Activated CD4-positive, alpha-beta T cell treated with anti-CD3 and anti-CD28 coated beads, Interleukin-2, Interleukin-6, amounts not matched to agents 100 ng/mL and 50 ng/mL, durations not matched to agents 16 hours and 8 hours (primary cell): ENCODE data around the gene LRP10.
"Not testable (repeated sequence)": the region's sequence is repeated elsewhere in the genome, so short reads cannot be mapped to it uniquely, and the experiment has no call there.

Source experiments
- DNase-seq: peaks from one replicate; pipeline ENCODE4 v3.0.0-alpha.2; 2020

LRP10 gene

DNA sequence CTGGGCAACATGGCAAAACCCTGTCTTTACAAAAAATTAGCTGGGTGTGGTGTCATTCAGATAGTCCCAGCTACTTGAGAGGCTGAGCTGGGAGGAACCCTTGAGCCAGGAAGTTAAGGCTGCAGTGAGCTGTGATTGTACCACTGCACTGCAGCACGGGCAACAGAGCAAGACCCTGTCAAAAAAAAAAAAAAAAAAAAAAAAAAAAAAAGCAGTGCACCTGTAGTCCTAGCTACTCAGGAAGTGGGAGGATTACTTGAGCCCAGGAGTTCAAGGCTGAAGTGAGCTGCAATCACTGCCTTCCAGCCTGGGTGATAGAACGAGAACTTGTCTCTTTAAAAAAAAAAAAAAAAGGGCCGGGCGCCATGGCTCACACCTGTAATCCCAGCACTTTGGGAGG lies 17.1 kb downstream of the LRP10 start:
- peak; percentile 14 for DNase-seq

DNA sequence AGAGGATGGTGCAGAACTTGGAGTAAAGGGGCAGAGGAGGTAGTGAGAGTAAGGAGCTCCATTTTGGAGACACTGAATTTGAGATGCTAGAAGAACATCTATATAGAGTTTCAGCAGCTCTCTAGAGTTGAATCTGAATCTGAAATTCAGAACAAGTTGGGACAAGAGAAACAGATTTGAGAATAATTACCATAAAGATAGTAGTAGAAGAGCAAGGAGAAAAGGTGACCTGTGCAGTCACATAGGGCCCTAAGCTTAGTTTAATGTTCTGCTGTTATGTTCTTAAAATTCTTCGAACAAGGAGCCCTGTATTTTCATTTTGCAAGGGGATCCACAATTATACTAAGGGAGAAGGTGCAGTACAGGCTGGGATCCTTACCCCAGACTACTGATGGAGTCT lies 18.9 kb downstream of the LRP10 start:
- DNase-seq: no peak

GRCh38 chr14:22892488-22892887 lies 20.9 kb downstream of the LRP10 start:
- no peak for DNase-seq

DNA sequence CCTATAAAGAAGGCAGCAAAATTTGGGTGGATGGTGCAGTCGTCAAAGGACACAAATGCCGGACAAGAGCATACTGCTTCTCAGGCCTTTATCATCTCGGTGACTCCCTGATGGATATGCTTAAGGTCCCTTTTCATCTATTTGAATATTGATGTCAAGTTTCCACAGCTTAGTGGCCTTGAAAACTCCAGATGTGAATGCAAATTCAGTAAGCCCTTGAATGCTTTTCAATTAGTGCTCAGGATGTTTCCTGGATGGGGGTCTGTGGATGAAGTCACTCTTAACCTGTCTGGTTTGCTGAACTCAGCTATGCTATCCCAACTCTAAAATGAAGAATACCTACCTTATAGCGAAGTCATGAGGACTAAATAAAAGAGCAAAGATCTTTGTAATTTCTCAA lies 22.2 kb downstream of the LRP10 start:
- DNase-seq: no peak

DNA sequence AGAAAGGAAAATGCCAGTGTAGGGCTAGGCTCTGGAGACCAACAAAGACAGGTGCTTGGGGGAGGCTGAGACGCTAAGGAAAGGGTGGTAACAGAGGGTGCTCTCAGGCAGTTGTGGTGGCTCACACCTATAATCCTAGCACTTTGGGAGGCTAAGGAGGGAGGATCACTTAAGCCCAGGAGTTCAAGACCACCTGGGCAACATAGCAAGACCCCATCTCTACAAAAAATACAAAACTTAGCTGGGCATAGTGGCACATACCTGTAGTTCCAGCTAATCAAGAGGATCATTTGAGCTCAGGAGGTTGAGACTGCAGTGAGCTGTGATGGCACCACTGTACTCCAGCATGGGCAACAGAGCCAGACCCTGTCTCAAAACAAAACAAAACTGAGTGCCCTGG lies 23.9 kb downstream of the LRP10 start:
- DNase-seq: no peak

GRCh38 chr14:22896356-22896755 lies 24.8 kb downstream of the LRP10 start:
- DNase-seq: no peak

DNA sequence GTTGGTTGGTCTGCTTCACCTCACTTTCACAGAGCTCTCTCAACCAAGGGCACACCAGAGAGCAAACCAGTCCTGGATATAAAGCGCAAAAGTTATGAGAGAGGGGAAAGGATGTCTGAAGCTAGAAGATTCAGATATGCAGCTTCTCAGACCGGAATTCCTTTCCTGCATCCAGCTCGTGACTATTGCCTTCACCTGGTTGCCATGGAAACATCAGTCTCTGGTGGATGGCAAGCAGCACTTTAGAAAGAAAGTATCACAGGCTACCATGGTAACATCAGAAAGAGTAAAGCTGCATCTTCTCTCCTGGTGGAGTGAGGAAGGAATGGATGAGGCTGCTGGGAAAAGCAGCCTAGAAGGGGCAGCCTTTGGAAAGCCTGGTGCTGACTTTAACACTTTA lies 25.2 kb downstream of the LRP10 start:
- no peak for DNase-seq

DNA sequence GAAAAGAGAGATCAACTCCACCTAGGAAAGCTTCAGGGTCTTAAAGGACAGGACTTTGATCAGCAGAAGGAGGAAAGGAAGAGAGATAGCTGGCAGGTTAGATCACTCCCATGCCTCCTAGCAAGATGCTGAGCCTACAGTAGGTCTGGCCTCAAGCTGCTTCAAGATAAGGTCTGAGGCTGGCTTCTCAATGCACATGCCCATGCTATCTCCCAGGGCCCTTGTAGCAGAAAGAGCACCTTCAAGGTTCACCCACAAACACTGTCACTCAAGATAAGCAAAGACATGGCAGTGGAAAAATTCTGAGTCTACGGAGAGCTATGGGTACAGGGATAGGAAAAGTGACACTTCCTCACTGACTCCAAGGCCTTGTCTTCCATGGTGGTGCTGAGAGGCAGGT lies 25.8 kb downstream of the LRP10 start:
- no peak for DNase-seq

DNA sequence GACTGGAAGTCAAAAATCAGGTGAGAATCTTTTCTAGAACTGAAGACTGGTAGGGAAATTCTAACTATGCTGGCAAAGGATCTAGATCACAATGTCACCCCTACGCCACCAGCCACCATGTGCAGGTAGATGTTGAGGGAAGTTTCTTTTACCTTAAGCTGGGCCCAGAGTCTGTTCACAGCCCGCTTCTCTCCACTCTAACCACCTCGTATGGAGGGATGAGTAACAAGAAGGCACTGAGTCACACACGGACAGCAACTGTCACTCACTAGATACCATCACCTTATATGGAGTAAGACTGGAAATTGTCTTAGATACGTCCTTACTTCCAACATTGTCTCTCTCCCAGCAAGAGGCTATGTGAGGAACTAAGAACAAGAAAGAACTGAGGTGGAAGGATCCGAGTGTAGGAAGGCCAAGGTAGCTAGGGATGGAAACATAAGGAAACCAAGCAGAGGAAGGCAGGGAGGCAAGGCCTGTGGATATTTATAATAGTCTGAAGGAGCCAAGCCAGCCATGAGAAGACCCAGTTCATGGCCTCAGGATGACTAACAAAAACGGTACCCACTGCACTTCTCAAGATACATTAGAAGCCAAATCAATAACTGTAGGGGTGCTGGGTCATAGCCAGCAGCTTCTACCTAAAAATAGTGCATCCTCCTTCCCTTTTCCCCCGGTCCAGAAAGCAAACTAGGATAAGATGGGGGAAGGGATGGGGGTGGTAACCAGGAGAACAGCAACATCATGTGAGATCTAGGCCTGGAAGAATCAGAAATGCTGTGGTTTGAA lies 27.0 kb downstream of the LRP10 start:
- DNase-seq: peak; percentile 29

GRCh38 chr14:22900081-22900799 lies 28.7 kb downstream of the LRP10 start:
- peak; percentile 70 for DNase-seq

- no peak for DNase-seq
Measured at GRCh38 chr14:22901799-22902198, 30.3 kb downstream of the LRP10 start.

DNA sequence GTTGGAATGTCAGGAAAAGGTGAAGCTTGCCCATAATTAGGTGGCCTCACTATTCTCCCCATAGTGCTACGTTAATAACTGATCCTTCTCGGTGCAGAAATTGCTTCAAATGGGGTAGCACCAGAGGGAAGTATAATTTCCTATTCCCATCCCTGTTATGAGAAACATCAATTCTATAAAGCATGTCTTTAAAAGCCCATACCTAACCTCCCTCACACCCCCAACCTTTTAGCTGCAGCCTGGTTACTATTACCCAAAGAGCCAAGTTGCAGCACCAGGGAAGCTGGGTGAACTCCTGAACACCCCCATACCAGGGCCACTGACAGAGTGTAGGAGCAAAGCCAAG lies 32.2 kb downstream of the LRP10 start:
- DNase-seq: no peak

GRCh38 chr14:22905627-22906026 lies 34.1 kb downstream of the LRP10 start:
- no peak for DNase-seq

- no peak for DNase-seq
Measured at GRCh38 chr14:22906073-22906472, 34.5 kb downstream of the LRP10 start.

GRCh38 chr14:22907429-22907828 lies 35.9 kb downstream of the LRP10 start:
- DNase-seq: no peak

DNA sequence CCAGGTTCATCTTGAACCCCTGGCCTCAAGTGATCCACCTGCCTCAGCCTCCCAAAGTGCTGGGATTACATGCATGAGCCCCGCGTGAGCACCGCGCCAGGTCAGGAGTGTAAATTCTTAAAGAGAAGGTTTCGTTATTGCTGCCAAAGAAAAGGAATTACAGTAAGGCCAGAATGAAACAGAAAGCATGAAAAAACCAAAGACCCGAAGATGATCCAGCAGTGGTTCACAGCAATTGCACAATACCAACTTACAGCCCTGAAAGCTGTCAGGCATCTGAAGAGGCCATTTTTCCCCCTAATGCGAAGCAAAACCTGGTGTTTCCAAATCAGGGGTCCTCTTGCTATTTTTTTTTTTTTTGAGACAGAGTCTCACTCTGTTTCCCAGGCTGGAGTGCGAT lies 37.1 kb downstream of the LRP10 start:
- DNase-seq: no peak

DNA sequence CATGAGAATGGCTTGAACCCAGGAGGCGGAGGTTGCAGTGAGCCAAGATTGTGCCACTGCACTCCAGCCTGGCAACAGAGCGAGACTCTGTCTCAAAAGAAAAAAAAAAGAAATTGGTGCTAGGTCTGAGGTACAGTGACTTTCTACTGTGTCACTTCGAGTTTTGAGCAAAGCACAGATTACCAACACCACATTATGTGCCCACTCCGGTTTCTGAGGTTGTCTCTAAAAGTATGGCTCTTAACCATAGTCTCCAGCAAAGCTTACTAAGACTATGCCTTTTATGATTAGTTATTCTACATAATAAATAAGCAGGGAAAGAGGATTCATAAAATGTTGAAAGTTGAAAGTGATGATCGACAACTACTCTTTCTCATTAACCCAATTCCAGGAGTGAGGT lies 39.4 kb downstream of the LRP10 start:
- DNase-seq: no peak

DNA sequence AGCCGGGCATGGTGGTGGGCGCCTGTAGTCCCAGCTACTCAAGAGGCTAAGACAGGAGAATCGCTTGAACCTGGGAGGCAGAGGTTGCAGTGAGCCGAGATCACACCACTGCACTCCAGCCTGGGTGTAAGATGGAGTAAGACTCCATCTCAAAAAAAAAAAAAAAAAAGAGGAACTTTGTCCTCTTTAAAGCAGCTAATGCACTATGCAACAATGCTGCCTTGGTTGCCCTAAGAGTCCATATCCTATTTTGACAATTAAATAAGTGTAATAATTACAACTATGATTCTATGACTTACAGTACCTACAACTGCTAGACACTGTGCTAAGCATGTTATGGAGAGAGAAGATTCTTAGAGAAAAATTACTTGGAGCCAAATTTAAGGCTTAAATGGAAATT lies 43.3 kb downstream of the LRP10 start:
- not testable (repeated sequence) for DNase-seq

DNA sequence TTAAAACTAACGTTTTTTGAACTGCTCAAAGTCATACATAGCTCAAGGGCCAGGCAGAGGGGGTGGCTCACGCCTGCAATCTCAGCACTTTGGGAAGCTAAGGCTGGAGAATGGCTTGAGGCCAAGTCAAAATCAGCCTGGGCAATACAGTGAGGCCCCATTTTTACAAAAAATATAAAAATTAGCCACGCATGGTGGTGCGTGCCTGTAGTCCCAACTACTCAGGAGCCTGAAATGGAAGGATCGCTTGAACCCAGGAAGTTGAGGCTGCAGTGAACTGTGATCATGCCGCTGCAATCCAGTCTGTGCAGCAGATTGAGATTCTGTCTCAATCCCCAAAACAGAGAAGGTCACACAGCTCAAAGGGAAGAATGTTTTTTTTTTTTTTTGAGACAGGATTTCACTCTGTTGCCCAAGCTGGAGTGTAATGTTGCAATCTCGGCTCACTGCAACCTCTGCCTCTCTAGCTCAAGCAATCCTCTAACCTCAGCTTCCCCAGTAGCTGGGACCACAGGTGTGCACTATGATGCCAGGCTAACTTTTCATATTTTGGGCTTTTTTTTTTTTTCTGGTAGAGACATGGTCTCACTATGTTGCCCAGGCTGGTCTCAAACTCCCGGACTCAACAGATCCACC lies 44.5 kb downstream of the LRP10 start:
- no peak for DNase-seq

DNA sequence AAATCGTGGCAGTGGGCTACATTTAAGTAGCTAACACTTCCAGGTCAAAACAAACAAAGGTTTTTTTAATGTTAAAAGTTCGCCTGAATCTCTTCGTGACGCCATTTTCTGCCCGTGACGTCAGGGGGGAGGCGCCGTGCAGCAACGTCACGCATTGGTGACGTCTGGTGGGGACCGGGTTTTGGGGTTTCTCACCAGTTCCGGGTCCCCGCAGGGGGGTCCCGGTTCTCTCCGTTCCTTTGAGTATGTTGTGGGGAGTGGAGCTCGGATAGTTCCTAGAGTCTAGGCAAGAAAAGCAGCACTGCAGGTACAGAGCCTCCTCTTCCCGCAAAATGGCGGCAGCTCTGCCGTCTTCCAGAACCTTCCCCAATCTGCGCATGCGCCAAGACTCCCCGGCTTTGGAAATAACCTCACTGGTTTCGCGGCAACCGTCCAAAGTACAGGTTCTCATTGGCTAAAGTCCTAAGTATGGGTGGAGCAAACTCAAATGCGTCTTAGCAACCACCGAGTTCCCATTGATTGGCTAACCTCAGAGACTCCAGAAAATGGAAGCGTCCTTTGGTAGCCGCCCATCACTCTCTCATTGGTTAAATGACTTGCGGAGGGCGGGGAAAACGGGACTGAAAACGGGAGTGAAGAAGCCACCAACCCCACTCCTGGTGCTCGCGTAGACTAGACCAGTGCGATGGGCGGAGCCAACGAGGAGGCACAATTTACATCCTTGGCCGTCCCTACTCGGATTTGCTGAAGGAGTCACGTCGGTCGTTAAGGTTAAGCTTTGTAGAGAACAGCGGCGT lies 47.5 kb downstream of the LRP10 start, which contains the start of gene RBM23:
RBM23 (minus strand) TSS at position 346 of the 797 bp plus-strand sequence.
- DNase-seq: peak; percentile 99

DNA sequence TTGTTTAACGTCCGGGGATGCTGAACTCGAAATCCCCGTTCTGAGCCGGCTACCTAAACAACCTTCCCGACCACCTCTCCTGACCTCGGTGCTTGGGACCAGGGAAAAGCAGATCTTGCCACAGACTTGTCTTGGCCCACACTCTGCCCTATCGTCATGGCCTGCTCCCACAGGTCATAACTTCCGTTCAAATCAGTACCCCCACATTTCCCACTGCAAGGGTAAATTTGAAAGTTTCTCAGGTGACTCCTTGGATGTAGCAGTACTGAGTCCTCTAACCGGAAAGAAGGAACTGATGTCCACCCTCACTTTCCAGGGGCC lies 48.0 kb downstream of the LRP10 start:
- no peak for DNase-seq

DNA sequence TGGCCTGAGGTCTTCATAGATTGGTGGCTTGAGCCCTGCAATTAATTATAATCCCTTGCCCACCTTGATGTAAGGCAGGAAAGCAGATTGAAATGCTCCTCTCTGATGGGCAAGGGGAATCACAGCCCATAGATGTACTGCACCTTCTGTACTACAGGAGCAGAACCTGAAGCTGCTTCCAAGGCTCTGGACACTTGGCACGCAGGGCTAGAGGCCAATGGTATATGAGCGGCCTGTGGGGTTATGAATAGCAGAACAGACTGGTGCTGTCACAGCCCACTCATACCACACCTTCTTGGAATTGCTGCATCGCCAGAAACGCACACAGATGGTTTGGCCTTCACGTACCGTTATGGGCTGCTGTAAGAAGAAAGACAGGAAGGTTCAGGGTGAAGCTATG lies 49.2 kb downstream of the LRP10 start:
- no peak for DNase-seq

GRCh38 chr14:22922294-22922693 lies 50.8 kb downstream of the LRP10 start:
- DNase-seq: no peak
